ENCODE data around the gene NRIP1. TPM values are rescaled to one million over a fixed set of nuclear protein-coding genes. Genes with fewer than 3 reads are reported as not detected.

NRIP1 gene
- total and polyA plus RNA-seq, 10 of the 15 experiments (the other 5 are each of a cell fraction or from before 2014, with no cell fraction given): 2.9 to 26.1 (median 9.3) TPM

- TF ChIP-seq EED (IDR thresholded peaks at IDR 0.05; ENCODE audit: low read depth) (0 out of 2 replicates have a peak, but pooled peaks have one; percentile 30), EGR1 (IDR thresholded peaks at IDR 0.05; ENCODE audit: borderline replicate concordance in 1 of 2, low read depth in 2 of 2, low read length in 2 of 2) (no peak), RCOR1 (conservative IDR thresholded peaks at IDR 0.05; ENCODE audit: low read depth, low read length) (no peak), SMC3 (IDR thresholded peaks at IDR 0.05; ENCODE audit: borderline replicate concordance, low read length) (no peak), NFYB (IDR thresholded peaks at IDR 0.05; ENCODE audit: insufficient read depth, low read depth, low read length) (no peak), CHD2 (IDR thresholded peaks at IDR 0.05; ENCODE audit: borderline replicate concordance, low read depth, low read length) (no peak), MLLT1 (IDR thresholded peaks at IDR 0.05) (peak; percentile 57; the same call in 1 of the 2 replicates), RELB (IDR thresholded peaks at IDR 0.05; ENCODE audit: low read depth) (peak; percentile 48; the same call in 1 of the 2 replicates), MXI1 (IDR thresholded peaks at IDR 0.05; ENCODE audit: low read depth, low read length) (0 out of 2 replicates have a peak, but pooled peaks have one; percentile 13), MTA2 (IDR thresholded peaks at IDR 0.05; ENCODE audit: low read depth) (peak; percentile 55), SIN3A (IDR thresholded peaks at IDR 0.05; ENCODE audit: low read depth, low read length) (no peak), ZZZ3 (IDR thresholded peaks at IDR 0.05; ENCODE audit: control insufficient read depth, insufficient read length, low read depth) (no peak), ATF7 (IDR thresholded peaks at IDR 0.05; ENCODE audit: low read depth) (peak; percentile 49; the same call in 1 of the 2 replicates), POLR2AphosphoS5 (IDR thresholded peaks at IDR 0.05; ENCODE audit: low read length) (peak; percentile 71), ZSCAN29 (IDR thresholded peaks at IDR 0.05) (no peak), BCL11A (IDR thresholded peaks at IDR 0.05; ENCODE audit: low read depth, low read length) (0 out of 2 replicates have a peak, but pooled peaks have one; percentile 30), ZNF274 (IDR thresholded peaks at IDR 0.05; ENCODE audit: insufficient read depth, insufficient read length) (no peak), NRF1 (conservative IDR thresholded peaks at IDR 0.05; ENCODE audit: low read depth, low read length) (no peak)
These were observed 757 bp upstream of the NRIP1 start (continued) for GRCh38 chr21:15065392-15066122.

Measured in GM12878 (cell line).